ENCODE measurements around the gene ZMIZ1. TPM values are rescaled to one million over a fixed set of nuclear protein-coding genes. Genes with fewer than 3 reads are reported as not detected.

Gene ZMIZ1
- total and polyA plus RNA-seq, 2 donors from 2014 or later: 14.2 to 97.6 TPM

- H3K9ac ChIP-seq (ENCODE audit: low read length in 3 of 3): no peak overlapping the region
- no peak for TF ChIP-seq CTCF (IDR thresholded peaks at IDR 0.05; ENCODE audit: borderline replicate concordance, extremely low read depth, insufficient read depth)
- intact Hi-C loops (cut with DNase I): no loop called here
- no peaks in the 10 kb centered on the region for H3K9me3 ChIP-seq (ENCODE audit: control insufficient read depth in 2 of 3, insufficient read depth in 1 of 3, low read length in 3 of 3)
- H3K4me1 ChIP-seq (ENCODE audit: control insufficient read depth in 2 of 3, insufficient read depth in 2 of 3, low read depth in 1 of 3, low read length in 3 of 3): peaks cover 0 to 4% (median 0%) of the 10 kb centered on the region in 3 donors
- peaks cover 0 to 13% (median 2%) of the 10 kb centered on the region in 3 donors for H3K36me3 ChIP-seq (ENCODE audit: control insufficient read depth in 2 of 3, insufficient read depth in 3 of 3, low read length in 3 of 3)
- no peak overlapping the region for H3K27ac ChIP-seq (ENCODE audit: low read depth in 2 of 2, low read length in 2 of 2)
- H3K4me3 ChIP-seq (ENCODE audit: low read length in 3 of 3): no peak overlapping the region
- no peaks in the 10 kb centered on the region for H3K27me3 ChIP-seq (ENCODE audit: control insufficient read depth, insufficient read depth, low read length)
- no peak for DNase-seq
- no peak for FAIRE-seq
These were observed 248.1 kb downstream of the ZMIZ1 start for GRCh38 chr10:79316671-79317431.

- peak in 1 of 5 donors; percentile 48 for DNase-seq
- FAIRE-seq: no peak
- H3K27me3 ChIP-seq (ENCODE audit: control insufficient read depth, insufficient read depth, low read length): no peaks in the 10 kb centered on the region
- H3K36me3 ChIP-seq (ENCODE audit: control insufficient read depth in 2 of 3, insufficient read depth in 3 of 3, low read length in 3 of 3): peaks cover 0 to 5% (median 0%) of the 10 kb centered on the region in 3 donors
- H3K9me3 ChIP-seq (ENCODE audit: control insufficient read depth in 2 of 3, insufficient read depth in 1 of 3, low read length in 3 of 3): no peaks in the 10 kb centered on the region
- H3K27ac ChIP-seq (ENCODE audit: low read depth in 2 of 2, low read length in 2 of 2): no peak overlapping the region
- H3K4me3 ChIP-seq (ENCODE audit: low read length in 3 of 3): no peak overlapping the region
- H3K9ac ChIP-seq (ENCODE audit: low read length in 3 of 3): no peak overlapping the region
- TF ChIP-seq CTCF (IDR thresholded peaks at IDR 0.05; ENCODE audit: borderline replicate concordance, extremely low read depth, insufficient read depth): no peak
- intact Hi-C loops (cut with DNase I): no loop called here
- peaks cover 0 to 4% (median 0%) of the 10 kb centered on the region in 3 donors for H3K4me1 ChIP-seq (ENCODE audit: control insufficient read depth in 2 of 3, insufficient read depth in 2 of 3, low read depth in 1 of 3, low read length in 3 of 3)
These were observed 249.6 kb downstream of the ZMIZ1 start for GRCh38 chr10:79318369-79318768.

GRCh38 chr10:79319115-79319771 lies 250.5 kb downstream of the ZMIZ1 start:
- no peaks in the 10 kb centered on the region for H3K36me3 ChIP-seq (ENCODE audit: control insufficient read depth in 2 of 3, insufficient read depth in 3 of 3, low read length in 3 of 3)
- DNase-seq (peak in 1 of 5 donors; percentile 39), FAIRE-seq (no peak)
- H3K9me3 ChIP-seq (ENCODE audit: control insufficient read depth in 2 of 3, insufficient read depth in 1 of 3, low read length in 3 of 3): no peaks in the 10 kb centered on the region
- intact Hi-C loops (cut with DNase I): no loop called here
- no peak overlapping the region for H3K27ac ChIP-seq (ENCODE audit: low read depth in 2 of 2, low read length in 2 of 2)
- H3K4me1 ChIP-seq (ENCODE audit: control insufficient read depth in 2 of 3, insufficient read depth in 2 of 3, low read depth in 1 of 3, low read length in 3 of 3): peaks cover 0 to 4% (median 0%) of the 10 kb centered on the region in 3 donors
- TF ChIP-seq CTCF (IDR thresholded peaks at IDR 0.05; ENCODE audit: borderline replicate concordance, extremely low read depth, insufficient read depth): no peak
- H3K4me3 ChIP-seq (ENCODE audit: low read length in 3 of 3): no peak overlapping the region
- no peaks in the 10 kb centered on the region for H3K27me3 ChIP-seq (ENCODE audit: control insufficient read depth, insufficient read depth, low read length)
- no peak overlapping the region for H3K9ac ChIP-seq (ENCODE audit: low read length in 3 of 3)

Data from kidney (tissue), 14 donors.